Activated CD4-positive, alpha-beta memory T cell treated with anti-CD3 and anti-CD28 coated beads, Interleukin-2, amount 10 ng/mL, durations not matched to agents 7 days and 5 days (primary cell): ENCODE measurements around the gene JAK3. TPM values are rescaled to one million over a fixed set of nuclear protein-coding genes. Genes with fewer than 3 reads are reported as not detected.

Experiments used
- CTCF ChIA-PET: fragments of 350-600 bp; sonication (Branson Sonifier 250); formaldehyde crosslinking; loops from one replicate; lab custom pipeline; 2021; ENCODE audit warnings: antibody characterized with exemption, inconsistent platforms; lab: Charles Lee
- POLR2A ChIA-PET: fragments of 350-600 bp; sonication (Branson Sonifier 250); formaldehyde crosslinking; loops from one replicate; lab custom pipeline; 2021; ENCODE audit warnings: antibody characterized with exemption; lab: Charles Lee
- DNase-seq: peaks from one replicate; pipeline ENCODE4 v3.0.0-alpha.2; 2020
- H3K27ac Mint-ChIP-seq: one replicate; pipeline ENCODE4 v1.8.0; 2021; ENCODE audit warnings: mild to moderate bottlenecking, mixed read lengths
- H3K27me3 Mint-ChIP-seq: one replicate; pipeline ENCODE4 v1.8.0; 2021; ENCODE audit warnings: mixed read lengths
- H3K36me3 Mint-ChIP-seq: one replicate; pipeline ENCODE4 v1.8.0; 2021; ENCODE audit warnings: low read depth, mixed read lengths
- H3K4me1 Mint-ChIP-seq: one replicate; pipeline ENCODE4 v1.8.0; 2021; ENCODE audit warnings: mixed read lengths
- H3K4me3 Mint-ChIP-seq: one replicate; pipeline ENCODE4 v1.8.0; 2021; ENCODE audit warnings: mild to moderate bottlenecking, mixed read lengths
- H3K9me3 Mint-ChIP-seq: one replicate; pipeline ENCODE4 v1.8.0; 2021; ENCODE audit warnings: mixed read lengths
- total RNA-seq, 2 experiments: library from RNA; stranded (reverse); gene quantifications; one replicate each; pipeline ENCODE4 v1.2.3, GENCODE V29; 2021

JAK3 gene
- total RNA-seq, 2 experiments from 2014 or later: 233 to 237 TPM

- Mint-ChIP-seq H3K27me3 (no peaks in the 10 kb centered on the region), H3K4me3 (no peak overlapping the region), H3K4me1 (peaks cover 30% of the 10 kb centered on the region), H3K9me3 (peaks cover 5% of the 10 kb centered on the region), H3K27ac (no peak overlapping the region), H3K36me3 (peaks cover 85% of the 10 kb centered on the region)
- CTCF ChIA-PET: interaction anchor here (0.7 to 1.2 kb wide), 3 partner anchors 15 to 27 kb away, joined by 3 read pairs; partner anchors contain the start of genes JAK3 and RPL18A
- no peak for DNase-seq
- POLR2A ChIA-PET: interaction anchor here (0.9 to 6.0 kb wide), 6 partner anchors 13 to 27 kb away, joined by 3 to 42 read pairs (median 4); partner anchors contain the start of gene JAK3
Observed at GRCh38 chr19:17832443-17833208, 15.2 kb downstream of the JAK3 start.

GRCh38 chr19:17831419-17831888, 16.3 kb downstream of the JAK3 start:
- H3K27me3 Mint-ChIP-seq: no peaks in the 10 kb centered on the region
- peaks cover 5% of the 10 kb centered on the region for H3K9me3 Mint-ChIP-seq
- peaks cover 80% of the 10 kb centered on the region for H3K36me3 Mint-ChIP-seq
- CTCF ChIA-PET: interaction anchor here (1.2 to 1.4 kb wide), 2 partner anchors 28 kb away, joined by 3 read pairs; partner anchors contain the start of gene RPL18A
- H3K4me3 Mint-ChIP-seq: no peak overlapping the region
- H3K4me1 Mint-ChIP-seq: peaks cover 27% of the 10 kb centered on the region
- POLR2A ChIA-PET: interaction anchor here (0.8 to 6.0 kb wide), 4 partner anchors 15 to 29 kb away, joined by 3 to 42 read pairs (median 4); partner anchors contain the start of genes JAK3 and RPL18A
- H3K27ac Mint-ChIP-seq: no peak overlapping the region
- DNase-seq: no peak

- H3K27me3 Mint-ChIP-seq: no peaks in the 10 kb centered on the region
- ChIA-PET POLR2A (interaction anchor here (0.8 to 6.0 kb wide), 4 partner anchors 16 to 29 kb away, joined by 3 to 42 read pairs (median 4); partner anchors contain the start of genes JAK3 and RPL18A), CTCF (interaction anchor here (1.4 kb wide), 1 partner anchor 29 kb away, joined by 3 read pairs; the partner anchor contains the start of gene RPL18A)
- H3K4me3 Mint-ChIP-seq: no peak overlapping the region
- H3K4me1 Mint-ChIP-seq: peaks cover 22% of the 10 kb centered on the region
- peaks cover 5% of the 10 kb centered on the region for H3K9me3 Mint-ChIP-seq
- DNase-seq: peak; percentile 54
- H3K36me3 Mint-ChIP-seq: peaks cover 76% of the 10 kb centered on the region
- no peak overlapping the region for H3K27ac Mint-ChIP-seq
Observed at GRCh38 chr19:17830567-17831418, 17.0 kb downstream of the JAK3 start.

- no peak overlapping the region for H3K27ac Mint-ChIP-seq
- no peak overlapping the region for H3K4me3 Mint-ChIP-seq
- POLR2A ChIA-PET: interaction anchor here (1.0 to 6.0 kb wide), 3 partner anchors 11 to 20 kb away, joined by 3 to 42 read pairs (median 5); partner anchors contain the start of gene JAK3
- no peak for DNase-seq
- H3K36me3 Mint-ChIP-seq: peaks cover 72% of the 10 kb centered on the region
- peaks cover 5% of the 10 kb centered on the region for H3K9me3 Mint-ChIP-seq
- H3K4me1 Mint-ChIP-seq: peaks cover 14% of the 10 kb centered on the region
- no peaks in the 10 kb centered on the region for H3K27me3 Mint-ChIP-seq
- CTCF ChIA-PET: interaction anchor here (1.4 kb wide), 1 partner anchor 30 kb away, joined by 3 read pairs; the partner anchor contains the start of gene RPL18A
Observed at GRCh38 chr19:17829855-17830566, 17.8 kb downstream of the JAK3 start.

GRCh38 chr19:17826508-17827056, 21.2 kb downstream of the JAK3 start:
- DNase-seq: no peak
- H3K4me1 Mint-ChIP-seq: peaks cover 6% of the 10 kb centered on the region
- no peak overlapping the region for H3K4me3 Mint-ChIP-seq
- H3K27me3 Mint-ChIP-seq: no peaks in the 10 kb centered on the region
- peaks cover 4% of the 10 kb centered on the region for H3K9me3 Mint-ChIP-seq
- H3K36me3 Mint-ChIP-seq: peaks cover 46% of the 10 kb centered on the region
- no peak overlapping the region for H3K27ac Mint-ChIP-seq
- CTCF ChIA-PET: no interaction called here
- POLR2A ChIA-PET: interaction anchor here (1.0 to 1.3 kb wide), 3 partner anchors 19 to 22 kb away, joined by 3 to 4 read pairs (median 3); no protein-coding TSS in a partner anchor

- DNase-seq: no peak
- H3K9me3 Mint-ChIP-seq: no peaks in the 10 kb centered on the region
- CTCF ChIA-PET: interaction anchor here (0.9 kb wide), 1 partner anchor 35 kb away, joined by 3 read pairs; the partner anchor contains the start of gene RPL18A
- POLR2A ChIA-PET: interaction anchor here (1.4 to 1.6 kb wide), 4 partner anchors 11 to 35 kb away, joined by 4 to 5 read pairs (median 4); partner anchors contain the start of gene RPL18A
- peaks cover 26% of the 10 kb centered on the region for H3K36me3 Mint-ChIP-seq
- no peak overlapping the region for H3K4me3 Mint-ChIP-seq
- H3K4me1 Mint-ChIP-seq: peaks cover 5% of the 10 kb centered on the region
- H3K27me3 Mint-ChIP-seq: no peaks in the 10 kb centered on the region
- peak overlapping the region; percentile 26 for H3K27ac Mint-ChIP-seq
Observed at GRCh38 chr19:17824339-17824738, 23.4 kb downstream of the JAK3 start.

- Mint-ChIP-seq H3K9me3 (no peaks in the 10 kb centered on the region), H3K4me1 (peaks cover 3% of the 10 kb centered on the region), H3K27ac (no peak within 1 kb of the TSS), H3K36me3 (peaks cover 15% of the 10 kb centered on the region), H3K4me3 (no peak within 1 kb of the TSS), H3K27me3 (no peaks in the 10 kb centered on the region)
- CTCF ChIA-PET: interaction anchor here (0.7 to 1.0 kb wide), 2 partner anchors 117 to 1828 kb away, joined by 3 read pairs; no protein-coding TSS in a partner anchor
- DNase-seq: no peak
- POLR2A ChIA-PET: interaction anchor here (1.0 kb wide), 1 partner anchor 18 kb away, joined by 4 read pairs; no protein-coding TSS in a partner anchor
Observed at GRCh38 chr19:17821190-17821589, 26.6 kb downstream of the JAK3 start, which contains the start of gene INSL3. TSS of gene INSL3 (minus strand) at chr19:17821519. CDS start at chr19:17821506, 13 bp downstream.

GRCh38 chr19:17817668-17818363, 30.0 kb downstream of the JAK3 start:
- Mint-ChIP-seq H3K36me3 (peaks cover 6% of the 10 kb centered on the region), H3K27me3 (no peaks in the 10 kb centered on the region), H3K4me3 (no peak overlapping the region), H3K4me1 (peaks cover 5% of the 10 kb centered on the region), H3K27ac (no peak overlapping the region), H3K9me3 (no peaks in the 10 kb centered on the region)
- POLR2A ChIA-PET: interaction anchor here (1.5 kb wide), 1 partner anchor 30 kb away, joined by 4 read pairs; the partner anchor contains the start of gene JAK3
- DNase-seq: no peak
- CTCF ChIA-PET: interaction anchor here (1.3 kb wide), 1 partner anchor 26 kb away, joined by 3 read pairs; no protein-coding TSS in a partner anchor

- CTCF ChIA-PET: interaction anchor here (0.8 to 2.1 kb wide), 3 partner anchors 8 to 47 kb away, joined by 3 to 9 read pairs (median 3); partner anchors contain the start of gene RPL18A
- H3K4me1 Mint-ChIP-seq: peaks cover 15% of the 10 kb centered on the region
- no peaks in the 10 kb centered on the region for H3K9me3 Mint-ChIP-seq
- peaks cover 10% of the 10 kb centered on the region for H3K27me3 Mint-ChIP-seq
- peaks cover 6% of the 10 kb centered on the region for H3K36me3 Mint-ChIP-seq
- POLR2A ChIA-PET: interaction anchor here (1.0 to 1.6 kb wide), 2 partner anchors 9 to 13 kb away, joined by 3 to 4 read pairs; no protein-coding TSS in a partner anchor
- no peak overlapping the region for H3K4me3 Mint-ChIP-seq
- DNase-seq: no peak
- no peak overlapping the region for H3K27ac Mint-ChIP-seq
Observed at GRCh38 chr19:17812099-17812498, 35.7 kb downstream of the JAK3 start.

GRCh38 chr19:17811681-17812080, 36.1 kb downstream of the JAK3 start:
- CTCF ChIA-PET: interaction anchor here (0.8 to 2.1 kb wide), 2 partner anchors 8 to 48 kb away, joined by 3 to 9 read pairs; partner anchors contain the start of gene RPL18A
- H3K36me3 Mint-ChIP-seq: peaks cover 6% of the 10 kb centered on the region
- H3K27ac Mint-ChIP-seq: no peak overlapping the region
- H3K4me3 Mint-ChIP-seq: no peak overlapping the region
- no peaks in the 10 kb centered on the region for H3K9me3 Mint-ChIP-seq
- peaks cover 16% of the 10 kb centered on the region for H3K4me1 Mint-ChIP-seq
- POLR2A ChIA-PET: no interaction called here
- DNase-seq: no peak
- H3K27me3 Mint-ChIP-seq: peaks cover 11% of the 10 kb centered on the region

GRCh38 chr19:17811103-17811502, 36.7 kb downstream of the JAK3 start:
- Mint-ChIP-seq H3K36me3 (no peaks in the 10 kb centered on the region), H3K4me3 (no peak overlapping the region), H3K27me3 (peaks cover 11% of the 10 kb centered on the region), H3K27ac (no peak overlapping the region), H3K9me3 (no peaks in the 10 kb centered on the region), H3K4me1 (peaks cover 18% of the 10 kb centered on the region)
- ChIA-PET CTCF (no interaction called here), POLR2A (no interaction called here)
- no peak for DNase-seq
